Measurements from ENCODE around the gene CCDC198. TPM values are rescaled to one million over a fixed set of nuclear protein-coding genes. Genes with fewer than 3 reads are reported as not detected.

CCDC198 gene
- polyA plus RNA-seq, 1 experiment, result not detected

DNA sequence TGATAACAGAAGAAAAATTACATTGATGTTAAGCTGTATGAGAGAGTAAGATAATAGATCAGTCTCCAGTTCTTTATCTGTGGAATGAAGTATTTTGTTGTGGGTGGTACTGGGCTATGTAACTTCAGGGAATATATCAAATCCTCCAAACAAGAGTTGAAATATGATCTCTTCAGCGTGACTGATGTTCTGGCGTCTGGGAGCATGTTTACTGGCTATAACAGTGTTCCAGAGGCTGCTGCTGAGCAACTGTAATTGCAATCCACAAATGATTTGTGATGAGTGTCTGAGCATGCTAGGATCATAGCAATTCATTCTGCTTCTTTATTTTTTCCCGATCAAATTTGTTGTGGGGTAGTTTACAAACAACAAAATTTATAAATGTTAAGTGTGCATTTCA lies 18.6 kb upstream of the CCDC198 start:
- Histone ChIP-seq H3K36me3 (ENCODE audit: control insufficient read depth, insufficient read depth, low read length) (no peaks in the 10 kb centered on the region), H3K4me3 (ENCODE audit: low read depth, low read length) (no peak overlapping the region), H3K27me3 (ENCODE audit: control insufficient read depth, insufficient read depth, low read length) (no peaks in the 10 kb centered on the region)
- TF ChIP-seq, protein P1, sequence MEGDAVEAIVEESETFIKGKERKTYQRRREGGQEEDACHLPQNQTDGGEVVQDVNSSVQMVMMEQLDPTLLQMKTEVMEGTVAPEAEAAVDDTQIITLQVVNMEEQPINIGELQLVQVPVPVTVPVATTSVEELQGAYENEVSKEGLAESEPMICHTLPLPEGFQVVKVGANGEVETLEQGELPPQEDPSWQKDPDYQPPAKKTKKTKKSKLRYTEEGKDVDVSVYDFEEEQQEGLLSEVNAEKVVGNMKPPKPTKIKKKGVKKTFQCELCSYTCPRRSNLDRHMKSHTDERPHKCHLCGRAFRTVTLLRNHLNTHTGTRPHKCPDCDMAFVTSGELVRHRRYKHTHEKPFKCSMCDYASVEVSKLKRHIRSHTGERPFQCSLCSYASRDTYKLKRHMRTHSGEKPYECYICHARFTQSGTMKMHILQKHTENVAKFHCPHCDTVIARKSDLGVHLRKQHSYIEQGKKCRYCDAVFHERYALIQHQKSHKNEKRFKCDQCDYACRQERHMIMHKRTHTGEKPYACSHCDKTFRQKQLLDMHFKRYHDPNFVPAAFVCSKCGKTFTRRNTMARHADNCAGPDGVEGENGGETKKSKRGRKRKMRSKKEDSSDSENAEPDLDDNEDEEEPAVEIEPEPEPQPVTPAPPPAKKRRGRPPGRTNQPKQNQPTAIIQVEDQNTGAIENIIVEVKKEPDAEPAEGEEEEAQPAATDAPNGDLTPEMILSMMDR (IDR thresholded peaks at IDR 0.05; ENCODE audit: insufficient read depth, low read depth, low read length), result no peak
- no peak for DNase-seq (ENCODE audit: low read depth)
- CTCF ChIA-PET, result no interaction called here
- POLR2A ChIA-PET, result no interaction called here

DNA sequence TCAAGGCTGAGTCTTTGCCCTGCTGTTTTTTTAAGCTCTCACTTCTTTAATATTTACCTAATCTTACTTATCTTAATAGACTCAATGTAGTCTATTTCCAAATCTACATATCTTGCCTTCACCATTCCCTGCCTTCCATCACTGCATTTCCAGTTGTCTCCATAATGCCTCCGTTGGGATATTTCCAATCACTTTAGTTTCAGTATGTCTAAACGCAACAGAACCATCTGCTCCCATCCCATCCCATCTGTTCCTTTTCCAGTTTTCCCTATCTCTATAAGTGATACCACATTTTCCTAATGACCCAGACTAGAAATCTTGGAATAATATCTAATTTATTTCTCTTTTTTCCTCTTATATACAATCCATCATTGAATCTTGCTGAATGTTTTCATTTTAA lies 15.1 kb upstream of the CCDC198 start:
- TF ChIP-seq, protein P1 (IDR thresholded peaks at IDR 0.05; ENCODE audit: insufficient read depth, low read depth, low read length), result no peak
- no peaks in the 10 kb centered on the region for H3K36me3 ChIP-seq (ENCODE audit: control insufficient read depth, insufficient read depth, low read length)
- no peak overlapping the region for H3K4me3 ChIP-seq (ENCODE audit: low read depth, low read length)
- ChIA-PET CTCF (interaction anchor here (1.3 kb wide), 1 partner anchor 21 kb away, joined by 3 read pairs; no protein-coding TSS in a partner anchor), POLR2A (no interaction called here)
- no peaks in the 10 kb centered on the region for H3K27me3 ChIP-seq (ENCODE audit: control insufficient read depth, insufficient read depth, low read length)
- DNase-seq (ENCODE audit: low read depth), result no peak

DNA sequence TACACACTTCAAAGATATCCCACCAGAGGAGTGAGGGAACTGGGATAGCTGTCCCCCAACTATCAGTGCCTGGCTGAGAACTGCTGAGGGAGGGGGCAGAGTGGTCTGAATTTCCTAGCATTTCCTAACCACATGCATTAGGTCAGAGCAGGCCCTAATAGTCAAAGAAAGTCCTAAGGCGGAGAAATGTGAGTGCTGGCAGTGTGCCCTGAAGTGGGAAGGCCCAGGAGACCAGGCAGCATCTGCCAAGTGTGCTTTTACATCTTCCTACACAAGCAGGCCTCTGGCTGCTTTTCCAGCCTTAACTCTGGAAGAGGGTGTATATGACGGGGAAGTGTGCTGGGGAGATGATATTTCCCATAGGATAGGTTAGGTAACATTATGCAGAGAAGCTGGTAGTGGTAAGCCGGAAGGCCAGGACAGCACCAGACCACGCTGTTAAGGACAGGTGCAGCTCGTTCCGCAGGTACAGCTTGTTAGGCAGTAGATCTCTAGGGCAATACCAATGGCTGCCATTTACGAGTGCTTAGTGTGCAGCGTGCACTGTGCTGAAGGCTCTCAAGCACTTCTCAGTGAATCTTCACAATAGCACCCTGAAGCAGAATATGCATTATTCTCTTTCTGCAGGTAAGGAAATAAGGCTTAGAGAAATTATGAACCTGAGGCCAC lies 9.1 kb upstream of the CCDC198 start:
- POLR2A ChIA-PET, result no interaction called here
- H3K4me3 ChIP-seq (ENCODE audit: low read depth, low read length), result no peak overlapping the region
- no peak for DNase-seq (ENCODE audit: low read depth)
- no peaks in the 10 kb centered on the region for H3K27me3 ChIP-seq (ENCODE audit: control insufficient read depth, insufficient read depth, low read length)
- no peaks in the 10 kb centered on the region for H3K36me3 ChIP-seq (ENCODE audit: control insufficient read depth, insufficient read depth, low read length)
- CTCF ChIA-PET, result no interaction called here
- TF ChIP-seq, protein P1 (IDR thresholded peaks at IDR 0.05; ENCODE audit: insufficient read depth, low read depth, low read length), result no peak

DNA sequence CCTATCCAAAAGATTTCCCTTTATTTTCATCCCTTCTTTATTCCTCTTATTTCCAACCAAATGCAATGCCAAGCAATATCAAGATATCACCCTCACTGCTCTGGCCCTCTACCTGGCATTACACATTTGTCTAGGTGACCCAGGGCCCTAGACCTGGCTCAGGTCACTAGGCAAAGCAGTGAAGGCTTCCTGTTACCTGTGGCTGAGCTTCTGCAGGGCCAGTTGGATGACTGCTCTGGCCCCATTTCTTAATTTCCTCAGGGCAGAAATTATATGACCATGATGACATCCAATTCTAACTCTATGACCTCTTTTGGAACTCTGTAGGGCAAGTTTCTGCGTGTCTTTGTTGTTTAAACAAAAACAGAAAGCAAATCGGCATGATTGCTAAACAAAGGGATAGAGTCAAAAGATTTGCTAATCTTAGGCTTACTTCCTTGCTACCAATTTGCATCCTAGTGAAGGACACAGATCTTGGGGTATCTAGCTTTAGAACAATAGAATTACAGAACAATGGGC lies 7.4 kb upstream of the CCDC198 start:
- DNase-seq (ENCODE audit: low read depth), result no peak
- Histone ChIP-seq H3K36me3 (ENCODE audit: control insufficient read depth, insufficient read depth, low read length) (no peaks in the 10 kb centered on the region), H3K4me3 (ENCODE audit: low read depth, low read length) (no peak overlapping the region), H3K27me3 (ENCODE audit: control insufficient read depth, insufficient read depth, low read length) (no peaks in the 10 kb centered on the region)
- ChIA-PET POLR2A (no interaction called here), CTCF (no interaction called here)
- TF ChIP-seq, protein P1 (IDR thresholded peaks at IDR 0.05; ENCODE audit: insufficient read depth, low read depth, low read length), result no peak

DNA sequence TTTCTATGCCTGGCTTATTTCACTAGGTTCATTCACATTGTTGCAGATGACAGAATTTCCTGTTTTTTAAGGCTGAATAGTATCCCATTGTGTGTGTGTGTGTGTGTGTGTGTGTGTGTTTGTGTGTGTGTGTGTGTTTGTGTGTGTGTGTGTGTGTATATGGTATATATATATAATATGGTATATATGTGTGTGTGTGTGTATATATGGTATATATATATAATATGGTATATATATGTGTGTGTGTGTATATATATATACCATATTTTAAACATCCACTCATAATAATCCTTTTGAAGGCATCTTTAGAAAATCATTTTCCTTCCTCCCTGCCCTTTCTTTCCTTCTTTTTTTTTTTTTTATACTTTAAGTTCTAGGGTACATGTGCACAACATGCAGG lies 5.0 kb upstream of the CCDC198 start:
- no peaks in the 10 kb centered on the region for H3K36me3 ChIP-seq (ENCODE audit: control insufficient read depth, insufficient read depth, low read length)
- no peak overlapping the region for H3K4me3 ChIP-seq (ENCODE audit: low read depth, low read length)
- TF ChIP-seq, protein P1 (IDR thresholded peaks at IDR 0.05; ENCODE audit: insufficient read depth, low read depth, low read length), result no peak
- no peak for DNase-seq (ENCODE audit: low read depth)
- H3K27me3 ChIP-seq (ENCODE audit: control insufficient read depth, insufficient read depth, low read length), result no peaks in the 10 kb centered on the region
- POLR2A ChIA-PET, result no interaction called here
- CTCF ChIA-PET, result no interaction called here

Measured in BJ (cell line).